GM10266 (cell line): ENCODE results near the gene SESN3.
"Not testable (repeated sequence)": the region's sequence is repeated elsewhere in the genome, so short reads cannot be mapped to it uniquely, and the experiment has no call there.

Source experiments
- DNase-seq: peaks from one replicate; pipeline ENCODE4 v3.0.0; 2012; ENCODE audit errors: extremely low spot score
- TF ChIP-seq, protein P1 (sequence below): IDR thresholded peaks from 2 replicates; pipeline ENCODE4 v1.5.1; 2012; ENCODE audit warnings: mild to moderate bottlenecking, low read depth; ENCODE audit not compliant: control insufficient read depth, insufficient read depth; ENCODE audit errors: missing control alignments

Gene SESN3

DNA sequence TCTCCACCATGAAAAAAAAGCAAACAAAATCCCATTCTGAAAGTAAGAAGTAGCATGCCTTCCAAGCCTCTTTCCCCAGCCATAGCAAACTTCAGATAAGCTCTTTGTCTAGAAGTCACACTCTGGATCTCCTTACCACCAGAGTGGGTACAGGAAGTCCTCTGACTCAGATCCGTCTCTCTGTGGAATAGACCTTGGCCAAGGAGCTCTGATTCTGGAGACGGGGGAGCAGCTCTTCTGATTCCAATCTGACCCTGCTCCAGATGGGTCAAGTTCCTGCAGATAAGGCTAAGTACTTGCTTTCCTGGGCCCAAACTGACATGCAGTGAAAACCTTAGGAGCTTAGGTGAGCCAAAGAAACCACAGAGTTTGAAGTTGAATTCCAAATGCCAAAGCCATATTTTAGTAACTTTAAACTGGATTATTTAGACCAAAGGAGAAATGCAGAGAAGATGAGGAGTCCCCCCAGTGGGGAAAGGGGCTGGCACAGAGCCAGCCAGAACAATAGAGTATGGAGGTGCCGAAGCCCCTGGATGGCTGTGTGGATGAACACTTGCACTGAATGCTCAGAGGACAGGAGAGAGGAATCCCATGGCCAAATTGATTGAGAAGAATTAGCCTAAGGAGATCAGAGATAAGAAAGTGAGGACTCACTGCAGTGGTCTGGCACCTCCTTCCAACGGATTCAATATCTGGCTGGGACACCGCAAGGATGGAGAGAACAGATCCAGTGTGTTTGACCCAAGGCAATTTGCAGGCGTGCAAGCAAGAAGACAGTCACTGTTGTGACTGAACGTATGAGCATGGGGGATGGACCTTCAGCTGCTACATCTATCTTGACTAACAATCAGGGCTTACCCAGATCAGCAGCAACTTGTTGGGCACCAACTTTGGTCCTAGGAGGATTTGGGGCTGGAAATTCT is 86.4 kb downstream of the SESN3 start:
- TF ChIP-seq, protein P1, sequence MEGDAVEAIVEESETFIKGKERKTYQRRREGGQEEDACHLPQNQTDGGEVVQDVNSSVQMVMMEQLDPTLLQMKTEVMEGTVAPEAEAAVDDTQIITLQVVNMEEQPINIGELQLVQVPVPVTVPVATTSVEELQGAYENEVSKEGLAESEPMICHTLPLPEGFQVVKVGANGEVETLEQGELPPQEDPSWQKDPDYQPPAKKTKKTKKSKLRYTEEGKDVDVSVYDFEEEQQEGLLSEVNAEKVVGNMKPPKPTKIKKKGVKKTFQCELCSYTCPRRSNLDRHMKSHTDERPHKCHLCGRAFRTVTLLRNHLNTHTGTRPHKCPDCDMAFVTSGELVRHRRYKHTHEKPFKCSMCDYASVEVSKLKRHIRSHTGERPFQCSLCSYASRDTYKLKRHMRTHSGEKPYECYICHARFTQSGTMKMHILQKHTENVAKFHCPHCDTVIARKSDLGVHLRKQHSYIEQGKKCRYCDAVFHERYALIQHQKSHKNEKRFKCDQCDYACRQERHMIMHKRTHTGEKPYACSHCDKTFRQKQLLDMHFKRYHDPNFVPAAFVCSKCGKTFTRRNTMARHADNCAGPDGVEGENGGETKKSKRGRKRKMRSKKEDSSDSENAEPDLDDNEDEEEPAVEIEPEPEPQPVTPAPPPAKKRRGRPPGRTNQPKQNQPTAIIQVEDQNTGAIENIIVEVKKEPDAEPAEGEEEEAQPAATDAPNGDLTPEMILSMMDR = no peak
- DNase-seq = no peak

DNA sequence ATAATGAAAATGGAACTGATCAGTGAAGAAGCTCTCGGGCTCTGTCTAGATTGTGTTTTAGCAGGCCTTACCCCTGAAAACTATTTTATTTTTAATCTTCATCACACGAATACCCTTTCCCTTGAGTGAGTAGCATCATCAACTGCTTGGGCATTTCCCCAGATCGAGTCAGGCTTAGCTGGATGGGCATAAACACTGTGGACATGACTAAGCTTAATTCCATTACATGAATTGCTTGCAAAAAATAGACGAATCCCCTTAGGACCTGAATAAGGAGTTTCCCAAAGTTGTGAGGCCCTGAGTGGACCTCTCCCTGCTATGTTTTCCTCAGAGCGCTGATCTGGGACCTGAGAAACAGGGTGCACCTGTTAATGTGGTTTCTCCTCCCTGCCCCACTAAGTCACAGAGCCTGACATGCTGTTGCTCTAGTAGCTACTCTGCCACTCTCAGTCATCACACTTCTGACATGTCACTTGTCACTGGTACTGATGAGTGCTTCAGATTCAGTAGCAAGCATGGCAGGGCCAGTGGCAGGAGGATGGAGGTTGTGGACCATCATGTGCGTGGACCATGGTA is 87.8 kb downstream of the SESN3 start:
- no peak for DNase-seq

DNA sequence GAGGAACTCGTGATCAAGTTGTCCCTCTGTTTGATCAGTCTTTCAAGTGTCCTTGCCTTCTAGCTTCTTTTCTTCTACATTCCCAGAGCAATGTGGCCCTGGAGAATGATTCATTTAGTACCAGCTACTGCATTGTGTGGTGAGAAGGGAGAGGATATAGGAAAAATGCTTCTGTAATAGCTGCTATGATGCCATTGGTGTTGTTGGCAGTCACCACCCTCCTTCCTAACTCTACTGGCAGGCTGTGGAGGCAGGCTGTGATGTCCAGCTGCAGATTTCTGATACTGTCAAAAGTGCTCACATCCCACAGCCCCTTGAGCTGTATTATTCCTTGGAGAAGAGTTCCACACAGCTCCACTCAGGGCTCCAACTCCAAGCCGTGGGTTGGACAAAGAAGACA is 88.6 kb downstream of the SESN3 start:
- TF ChIP-seq, protein P1 = no peak
- DNase-seq = no peak

More for the DNA sequence above, 87.8 kb downstream of the SESN3 start:
- TF ChIP-seq, protein P1 = no peak

DNA sequence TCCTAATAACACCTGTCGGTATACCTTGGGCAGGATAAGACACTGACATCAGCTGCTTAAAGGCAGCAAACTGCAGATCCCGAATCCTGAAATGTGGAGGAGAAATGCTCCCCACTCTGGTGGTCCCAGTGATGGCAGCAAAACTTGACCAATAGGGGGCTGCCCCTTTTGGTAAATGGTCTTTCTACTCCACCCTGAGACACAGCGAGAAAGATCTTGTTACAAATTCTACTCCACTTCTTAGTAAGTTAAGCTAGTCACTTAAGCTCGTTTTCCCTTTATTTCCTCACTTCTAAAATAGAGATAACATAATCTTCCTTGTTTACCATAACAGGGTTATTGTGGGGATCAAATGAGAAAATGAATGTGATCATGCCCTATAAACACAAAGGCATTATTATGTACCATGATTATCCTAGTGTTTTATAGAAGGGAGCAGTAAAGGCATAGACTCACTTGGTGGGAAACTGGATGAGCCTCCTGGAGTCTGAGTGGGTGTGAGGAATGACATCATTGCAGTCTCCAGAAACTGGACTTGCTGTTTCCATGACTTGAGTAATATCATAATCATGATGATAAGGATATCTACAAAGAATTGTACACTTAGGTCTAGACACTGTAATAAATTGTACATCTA is 90.5 kb downstream of the SESN3 start:
- no peak for DNase-seq
- TF ChIP-seq, protein P1 = no peak

DNA sequence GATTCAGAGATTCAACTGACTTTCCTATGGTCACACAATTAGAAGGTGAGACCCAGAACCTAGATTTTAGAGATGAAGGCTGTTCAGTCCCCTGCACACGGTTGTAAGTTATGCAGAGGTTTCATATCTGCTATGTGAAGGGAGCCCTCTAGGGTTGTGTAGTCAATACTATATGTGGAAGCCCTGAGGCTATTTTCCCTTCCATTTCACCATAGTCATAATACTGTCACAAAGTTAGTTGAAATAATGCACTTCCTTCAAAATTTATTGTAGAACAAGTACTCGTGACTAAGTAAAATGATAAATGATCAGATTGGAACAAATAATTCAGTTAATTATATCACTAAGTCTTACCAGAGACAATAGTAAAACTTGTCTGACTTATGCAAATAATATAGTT is 92.6 kb downstream of the SESN3 start:
- TF ChIP-seq, protein P1 = peak; percentile 51
- DNase-seq = peak; percentile 28

DNA sequence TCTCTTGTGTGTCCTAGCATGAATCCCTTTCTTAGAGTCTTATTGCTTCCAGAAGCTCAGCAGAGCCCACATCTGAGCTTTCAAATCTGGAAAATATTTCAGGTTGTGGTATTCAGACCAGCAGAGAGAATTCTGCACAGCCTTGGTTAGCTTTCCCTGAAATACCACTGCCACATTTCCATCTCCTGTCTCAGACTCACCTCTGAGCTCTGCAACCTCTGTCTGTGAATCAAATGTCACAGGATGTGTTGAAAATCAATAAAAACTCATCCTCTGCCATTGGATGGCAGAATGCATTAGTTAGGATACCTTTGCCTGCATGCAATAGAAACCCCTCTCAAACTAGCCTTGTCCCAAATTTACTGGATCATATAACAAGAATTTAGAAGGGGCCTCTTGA is 93.7 kb downstream of the SESN3 start:
- TF ChIP-seq, protein P1 = no peak
- DNase-seq = no peak

DNA sequence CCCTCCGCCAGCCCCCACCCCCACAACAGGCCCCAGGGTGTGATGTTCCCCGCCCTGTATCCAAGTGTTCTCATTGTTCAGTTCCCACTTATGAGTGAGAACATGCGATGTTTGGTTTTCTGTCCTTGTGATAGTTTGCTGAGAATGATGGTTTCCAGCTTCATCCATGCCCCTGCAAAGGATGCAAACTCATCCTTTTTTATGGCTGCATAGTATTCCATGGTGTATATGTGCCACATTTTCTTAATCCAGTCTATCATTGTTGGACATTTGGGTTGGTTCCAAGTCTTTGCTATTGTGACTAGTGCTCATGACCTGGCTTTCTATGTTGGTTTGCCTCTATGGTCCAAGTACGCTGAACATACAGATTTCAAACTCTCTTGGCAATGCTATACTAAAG is 94.3 kb downstream of the SESN3 start:
- DNase-seq = not testable (repeated sequence)
